Stimulated activated CD4-positive, alpha-beta T cell treated with anti-CD3 and anti-CD28 coated beads, Interleukin-2, amount 100 ng/mL, for 24 hours (primary cell): Measurements from ENCODE around the gene FAM227A.
"Not testable (repeated sequence)": the region's sequence is repeated elsewhere in the genome, so short reads cannot be mapped to it uniquely, and the experiment has no call there.

Source experiments
- DNase-seq, 2 donors: peaks; one replicate each; pipeline ENCODE4 v3.0.0-alpha.2; 2020

Gene FAM227A

DNA sequence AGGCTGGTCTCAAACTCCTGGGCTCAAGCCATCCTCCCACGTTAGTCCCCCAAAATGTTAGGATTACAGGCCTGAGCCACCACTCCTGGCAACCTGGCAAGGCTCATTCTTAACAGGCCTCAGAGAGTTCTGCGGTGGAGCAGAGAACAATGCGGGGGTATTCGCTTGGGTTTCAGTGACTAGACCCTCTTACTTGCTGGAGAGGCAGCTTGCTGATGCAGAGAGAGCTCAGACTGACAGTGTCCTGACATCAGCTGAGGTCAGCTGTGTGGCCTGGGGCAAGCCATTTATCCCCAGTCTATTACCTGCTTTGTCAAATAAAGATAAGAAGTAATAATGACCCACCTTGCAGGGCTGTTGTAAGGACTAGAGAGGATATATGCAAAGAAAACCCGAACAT, 46.0 kb downstream of the FAM227A start:
- DNase-seq = no peak

DNA sequence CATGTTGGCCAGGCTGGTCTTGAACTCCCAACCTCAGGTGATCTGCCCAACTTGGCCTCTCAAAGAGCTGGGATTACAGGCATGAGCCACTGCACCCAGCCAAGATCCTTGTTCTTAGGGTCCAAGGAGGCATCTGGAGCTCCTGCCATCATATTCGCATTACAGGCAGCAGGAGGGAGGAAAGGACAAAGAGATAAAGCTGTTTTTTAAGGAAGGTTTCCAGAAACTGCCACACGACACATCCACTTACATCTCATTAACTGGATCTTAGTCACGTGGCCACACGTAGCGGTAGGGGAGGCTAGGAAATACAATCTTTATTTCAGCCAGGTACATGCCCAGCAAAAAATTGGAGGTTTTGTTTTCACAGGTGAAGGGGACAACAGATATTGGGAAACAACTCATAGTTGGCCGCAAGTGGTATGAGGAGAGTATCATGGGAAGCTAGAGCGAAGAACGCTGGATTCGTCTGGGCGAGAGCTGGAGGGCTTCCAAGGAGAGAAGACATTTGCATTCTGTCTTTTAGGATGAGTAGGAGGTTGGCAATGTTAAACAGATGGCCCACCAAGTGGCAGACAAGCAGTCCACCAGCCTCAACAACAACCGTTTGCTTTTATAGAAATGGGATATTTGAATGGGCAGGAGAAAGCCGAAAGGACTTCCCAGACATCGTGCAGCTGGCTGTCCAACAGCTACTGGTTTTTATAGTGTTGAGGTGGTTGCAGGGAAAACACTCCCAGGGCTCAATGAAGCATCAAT, 47.0 kb downstream of the FAM227A start:
- no peak for DNase-seq

DNA sequence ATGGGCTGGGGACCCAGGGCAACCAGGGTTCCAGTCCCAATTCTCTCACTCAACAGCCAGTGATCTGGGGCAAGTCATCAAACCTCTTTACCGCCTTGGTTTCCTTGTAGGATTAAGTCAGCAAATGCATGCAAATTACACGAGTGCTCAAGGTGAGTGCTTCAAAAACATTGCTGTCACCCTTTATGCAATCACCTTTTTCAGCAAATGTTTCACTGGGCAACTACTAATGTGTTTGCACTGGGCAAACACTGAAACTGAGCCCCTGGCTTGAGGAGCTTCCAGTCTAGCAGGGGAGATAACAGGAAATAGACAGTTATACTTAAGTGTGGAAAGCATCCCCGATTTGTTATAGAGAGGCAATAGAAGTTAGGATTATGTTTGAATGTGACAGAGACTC, 48.5 kb downstream of the FAM227A start:
- DNase-seq = no peak

DNA sequence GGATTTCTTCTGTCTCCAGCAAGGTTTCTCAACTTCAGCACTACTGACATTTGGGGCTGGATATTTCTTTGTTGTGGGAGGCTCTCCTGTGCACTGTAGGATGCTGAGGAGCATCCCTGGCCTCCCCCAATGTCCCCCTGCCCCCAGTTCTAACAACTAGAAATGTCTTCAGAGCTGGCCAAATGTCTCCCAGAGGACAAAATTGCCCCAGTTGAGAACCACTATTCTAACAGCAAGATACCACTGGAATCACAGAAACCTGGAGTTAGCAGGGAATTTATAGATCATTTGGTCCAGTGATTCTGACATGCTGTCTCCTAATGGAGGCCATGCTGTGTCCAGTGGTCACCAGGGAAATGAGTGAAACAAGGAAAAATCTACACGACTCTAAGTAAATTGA, 54.0 kb downstream of the FAM227A start:
- DNase-seq = no peak

DNA sequence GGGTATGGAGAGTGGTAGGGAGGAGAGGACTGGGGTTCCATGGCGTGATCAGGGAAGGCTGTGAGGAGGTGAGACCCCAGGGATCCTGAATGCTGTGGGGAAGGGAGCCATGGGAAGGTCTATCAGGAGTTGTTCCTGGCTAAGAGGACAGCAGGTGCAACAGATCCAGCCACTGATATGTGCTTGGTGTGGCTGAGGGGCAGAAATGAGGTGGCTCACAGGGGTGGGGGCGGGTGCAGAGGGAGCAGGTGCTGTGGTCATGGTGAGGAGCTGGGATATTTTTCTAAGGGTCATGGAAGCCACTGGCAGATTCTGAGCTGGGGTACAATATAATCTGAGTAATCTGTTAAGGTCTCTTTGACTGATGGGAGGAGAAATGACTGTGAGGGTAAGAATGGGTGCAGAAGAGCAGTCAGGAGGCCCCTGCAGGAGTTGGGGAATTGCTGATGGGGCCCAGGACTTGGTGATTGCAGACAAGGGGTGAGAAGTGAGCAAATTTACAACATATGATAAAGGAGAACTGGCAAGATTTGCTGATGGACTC, 54.9 kb downstream of the FAM227A start:
- DNase-seq = no peak

DNA sequence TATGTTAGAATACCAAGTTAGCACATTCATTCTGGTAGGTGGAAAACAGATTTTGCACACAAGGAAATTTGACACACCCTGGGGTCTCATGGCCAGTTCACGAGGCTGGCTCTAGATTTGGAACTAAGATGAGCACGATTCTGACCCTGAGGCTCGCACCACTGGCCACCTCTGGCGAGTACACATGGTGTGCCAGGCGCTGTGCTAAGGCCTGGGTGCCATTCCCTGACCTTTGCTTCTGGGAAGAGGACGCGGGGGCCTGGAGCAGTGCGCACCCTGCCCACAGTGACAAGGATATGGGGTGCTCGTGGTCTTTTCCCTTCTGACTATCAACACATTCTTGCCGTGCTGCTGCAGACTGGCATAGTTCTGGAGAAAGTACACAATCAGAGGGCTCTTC, 56.7 kb downstream of the FAM227A start:
- no peak for DNase-seq

DNA sequence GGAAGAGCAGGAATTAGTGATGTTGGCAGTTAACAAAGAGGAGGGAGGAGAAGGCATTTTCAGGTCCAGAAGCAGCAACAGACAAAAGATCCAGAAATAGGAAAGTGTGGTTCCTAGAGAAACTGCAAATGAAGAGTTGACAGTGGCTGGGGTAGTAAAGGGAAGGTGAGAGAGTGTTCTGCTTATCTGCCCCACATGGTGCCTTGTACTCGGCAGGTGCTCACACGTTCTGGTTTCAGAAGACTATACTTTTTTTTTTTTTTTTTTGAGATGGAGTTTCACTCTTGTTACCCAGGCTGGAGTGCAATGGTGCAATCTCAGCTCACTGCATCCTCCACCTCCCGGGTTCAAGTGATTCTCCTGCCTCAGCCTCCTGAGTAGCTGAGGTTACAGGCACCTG, 73.3 kb downstream of the FAM227A start:
- not testable (repeated sequence) for DNase-seq

DNA sequence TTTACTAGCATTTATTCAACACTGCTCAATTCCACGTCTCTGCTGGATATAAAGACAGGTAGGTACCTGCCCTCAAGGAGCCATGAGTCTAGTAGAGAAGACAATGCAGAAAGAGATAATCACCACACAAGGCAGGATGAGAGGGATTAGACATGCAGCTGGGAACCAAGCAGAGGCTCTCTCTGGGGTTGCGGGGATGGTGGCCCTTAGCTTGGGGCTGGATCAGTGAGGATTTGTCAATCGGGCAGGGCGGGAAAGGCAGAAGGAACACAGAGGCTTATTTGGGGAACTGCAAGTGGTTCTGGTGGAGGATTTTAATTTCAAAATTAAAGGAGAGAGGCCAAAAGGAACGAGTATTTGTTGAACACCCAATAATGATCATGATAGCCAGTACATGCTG, 77.7 kb downstream of the FAM227A start:
- DNase-seq = no peak

DNA sequence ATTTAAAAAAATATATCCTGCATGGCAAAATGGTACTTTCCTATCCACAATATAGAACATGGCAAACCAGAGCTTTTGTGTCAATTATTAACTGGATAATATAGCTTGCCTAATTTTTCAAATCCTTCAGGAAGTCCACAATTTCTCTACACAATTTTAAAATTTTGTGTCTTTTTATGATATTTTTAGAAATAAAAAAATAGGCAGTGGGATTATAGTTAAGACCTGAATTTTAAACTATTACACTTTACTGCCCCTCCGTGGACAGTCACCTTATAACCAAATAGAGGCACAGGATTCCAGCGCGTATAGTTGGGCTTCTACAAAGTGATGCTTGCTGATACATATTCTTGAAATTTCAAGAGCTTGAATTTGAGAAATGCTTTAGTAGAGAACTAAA, 84.1 kb downstream of the FAM227A start:
- peak; percentile 18 to 44 for DNase-seq

DNA sequence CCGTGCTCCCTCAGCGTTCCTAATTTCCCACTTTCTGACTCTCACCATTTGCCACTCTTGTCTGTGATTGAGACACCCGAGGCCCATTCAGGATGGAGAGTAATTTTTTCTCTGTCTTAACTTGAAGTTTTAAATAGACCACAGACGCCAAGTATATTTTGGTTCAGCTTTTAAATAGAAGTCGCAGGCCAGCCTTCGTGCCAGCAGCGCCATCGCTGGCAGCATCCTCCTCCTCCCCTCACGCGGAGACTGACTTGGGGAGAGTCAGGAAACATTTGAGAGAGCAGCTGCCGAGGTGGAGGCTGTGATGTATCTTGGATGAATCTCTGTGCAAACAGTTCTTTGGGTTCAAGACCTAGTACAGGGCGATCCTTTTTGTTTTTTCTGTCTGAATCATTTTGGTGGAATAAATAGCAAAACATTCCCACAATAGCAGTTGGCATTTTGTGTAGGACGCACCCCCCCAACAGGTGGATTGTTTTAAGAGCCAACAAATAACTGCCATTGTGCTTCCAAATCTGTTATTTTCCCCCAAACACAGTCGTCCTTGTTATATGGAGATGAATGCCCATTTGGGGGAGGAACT, 85.3 kb downstream of the FAM227A start:
- DNase-seq = peak; percentile 37 to 41

DNA sequence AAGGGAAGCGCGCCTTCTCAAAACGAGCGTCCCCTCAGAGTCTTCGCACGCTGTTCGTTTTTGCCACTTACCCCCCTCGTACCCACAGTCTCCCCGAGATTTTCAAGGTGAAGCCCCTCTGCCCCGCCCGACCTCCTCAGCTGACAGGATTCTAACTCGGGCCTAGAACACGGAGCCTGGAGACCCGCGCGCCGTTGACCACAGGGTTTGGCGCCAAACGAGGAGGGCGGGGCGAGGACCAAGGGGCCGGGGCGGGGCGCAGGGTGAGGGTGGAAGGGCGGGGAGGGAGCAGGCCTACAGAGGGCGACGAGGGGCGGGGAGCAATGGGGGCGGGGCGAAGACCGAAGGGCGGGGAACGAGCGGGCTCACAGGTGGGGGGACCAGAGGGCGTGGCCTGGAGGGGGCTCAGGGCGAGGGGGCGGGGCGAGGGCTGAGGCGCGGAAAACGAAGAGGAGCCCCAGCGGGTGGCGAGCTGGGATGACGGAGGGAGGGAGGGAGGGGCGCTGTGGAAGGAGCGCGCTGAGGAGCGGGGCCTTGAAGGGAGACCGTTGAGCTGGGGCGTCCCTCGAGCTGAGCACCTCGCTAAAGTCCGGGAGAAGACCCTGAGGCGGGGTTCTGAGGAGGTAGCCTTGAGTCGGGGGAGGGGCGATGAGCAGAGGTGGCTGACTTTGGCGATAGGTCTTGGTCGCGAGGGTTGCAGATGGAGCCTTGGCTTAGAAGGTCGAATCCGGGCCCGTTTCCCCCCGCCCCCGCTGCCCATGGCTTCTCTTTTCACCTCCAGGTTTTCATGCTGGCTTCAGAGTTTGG, 86.0 kb downstream of the FAM227A start, which contains the start of gene DMC1:
TSS of gene DMC1 (minus strand) at position 212 of the 807 bp plus-strand sequence. CDS start 1,927 bp downstream, outside the sequence.
- peak; percentile 96 to 99 for DNase-seq

DNA sequence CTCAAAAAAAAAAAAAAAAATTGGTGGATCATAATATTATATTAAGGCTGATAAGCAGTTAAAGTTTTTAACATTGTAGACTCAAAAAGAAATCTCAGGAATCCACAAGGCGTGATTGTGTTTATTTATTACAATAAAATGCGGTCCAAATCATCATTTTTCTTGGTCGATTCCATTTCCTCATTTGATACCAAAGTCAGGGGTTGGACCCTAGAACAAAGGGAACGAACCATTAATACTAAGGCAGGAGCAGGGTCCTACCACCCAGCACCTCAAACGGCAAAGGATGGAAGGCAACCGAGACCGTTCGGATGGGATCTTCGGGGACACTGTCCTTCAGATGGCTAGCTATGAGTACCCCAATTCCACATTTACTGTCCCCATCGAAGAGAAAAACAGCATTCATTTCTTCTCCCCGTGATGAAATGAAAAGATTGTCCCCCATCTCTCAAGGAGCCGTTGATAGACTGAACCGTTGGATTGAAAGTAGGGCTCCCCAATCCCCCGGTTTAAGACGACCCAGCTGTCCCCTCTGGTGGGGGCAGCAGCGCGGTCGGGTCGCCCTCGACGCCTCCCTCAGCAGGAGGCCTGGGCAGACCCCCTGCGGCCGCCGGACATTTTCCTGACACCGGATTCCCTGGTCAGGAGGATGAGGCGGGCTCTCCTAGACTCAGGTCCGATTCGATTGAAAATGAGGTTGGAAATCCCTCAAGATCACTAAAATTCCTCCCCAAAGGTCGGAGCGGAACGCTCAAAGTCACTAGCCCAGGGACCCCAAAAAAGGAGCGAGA, 86.8 kb downstream of the FAM227A start:
- DNase-seq = no peak

DNA sequence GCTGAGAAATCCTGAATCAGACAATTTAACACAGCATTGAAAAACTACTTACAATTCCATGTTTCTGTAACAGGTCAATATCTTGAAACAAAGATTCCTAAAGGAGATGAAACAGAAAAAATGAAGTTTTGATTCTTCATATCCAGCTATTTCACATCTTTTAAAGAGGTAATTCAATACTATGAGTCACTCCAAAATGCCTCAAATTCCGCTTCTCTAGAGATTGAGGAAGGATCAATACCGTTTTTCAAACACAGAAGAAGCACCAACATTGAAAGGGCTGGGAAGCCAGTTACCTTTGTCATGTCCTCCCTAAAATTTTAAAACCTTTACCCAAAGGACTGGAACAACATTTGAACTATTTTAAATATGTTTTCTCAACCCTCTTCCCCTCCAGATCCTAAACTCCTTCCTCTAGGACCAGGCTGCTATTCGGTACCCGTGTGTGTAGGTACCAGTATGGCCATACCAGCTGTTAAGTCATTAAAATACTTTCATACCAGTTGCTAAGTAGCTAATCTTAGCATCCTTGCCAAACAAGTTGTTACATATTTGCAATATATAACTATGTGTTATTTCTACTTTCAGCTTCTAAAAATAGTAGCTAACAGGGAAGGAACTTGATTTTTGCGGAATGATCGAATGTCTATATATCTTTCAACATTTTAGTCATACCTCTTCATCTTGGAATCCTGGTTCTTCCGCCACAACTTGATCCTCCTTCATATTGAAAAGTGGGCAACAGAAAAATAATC, 88.5 kb downstream of the FAM227A start:
- DNase-seq = no peak

DNA sequence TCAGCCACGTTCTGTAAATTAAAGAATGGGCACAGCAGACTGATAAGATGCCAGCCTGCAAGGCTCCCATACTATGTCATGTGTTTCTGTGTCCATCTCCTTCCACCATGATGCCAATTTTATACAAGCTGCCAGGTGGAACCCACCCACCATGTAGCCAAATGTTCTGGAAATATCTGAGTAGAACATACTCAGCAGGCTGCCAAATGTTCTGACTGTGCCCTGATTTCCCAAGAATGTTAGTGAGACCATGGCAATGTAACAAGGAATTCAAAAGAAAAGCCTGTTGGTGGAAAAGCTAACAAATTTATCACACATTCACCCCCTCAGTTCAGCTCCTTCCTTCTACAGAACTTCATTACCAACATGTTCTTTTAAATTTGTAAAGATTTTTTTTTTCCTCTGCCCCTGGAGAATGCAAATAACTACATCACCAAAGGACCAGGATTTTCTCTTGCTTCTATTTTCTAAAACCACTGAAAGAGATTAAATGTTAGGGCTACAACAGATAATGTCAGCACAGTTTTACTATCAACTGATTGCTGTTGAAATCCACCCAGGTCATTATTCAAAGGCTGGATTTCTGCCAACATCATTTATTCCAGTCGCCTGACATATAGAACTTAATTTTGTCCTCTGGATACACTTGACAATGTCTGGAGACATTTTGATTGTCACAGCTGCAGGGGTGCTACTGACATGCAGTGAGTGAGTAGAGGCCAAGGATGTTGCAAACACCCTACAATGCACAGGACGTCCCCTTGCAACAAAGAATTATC, 89.3 kb downstream of the FAM227A start:
- DNase-seq = no peak

DNA sequence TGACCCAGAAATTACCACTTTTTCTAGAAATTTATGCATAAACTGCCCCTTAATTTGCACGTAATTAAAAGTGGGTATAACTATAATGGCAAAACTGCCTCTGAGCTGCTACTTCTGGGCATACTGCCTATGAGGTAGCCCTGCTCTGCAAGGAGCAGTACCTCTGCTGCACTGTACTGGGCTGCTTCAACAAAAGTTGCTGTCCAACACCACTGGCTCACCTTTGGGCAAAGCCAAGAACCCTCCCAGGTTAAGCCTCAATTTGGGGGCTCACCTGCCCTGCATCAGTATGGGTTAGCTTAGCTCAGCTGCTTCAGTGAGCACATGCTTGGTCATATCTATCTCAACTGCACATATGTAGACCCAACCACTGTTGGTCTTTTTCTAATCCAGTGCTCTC, 90.8 kb downstream of the FAM227A start:
- DNase-seq = no peak

DNA sequence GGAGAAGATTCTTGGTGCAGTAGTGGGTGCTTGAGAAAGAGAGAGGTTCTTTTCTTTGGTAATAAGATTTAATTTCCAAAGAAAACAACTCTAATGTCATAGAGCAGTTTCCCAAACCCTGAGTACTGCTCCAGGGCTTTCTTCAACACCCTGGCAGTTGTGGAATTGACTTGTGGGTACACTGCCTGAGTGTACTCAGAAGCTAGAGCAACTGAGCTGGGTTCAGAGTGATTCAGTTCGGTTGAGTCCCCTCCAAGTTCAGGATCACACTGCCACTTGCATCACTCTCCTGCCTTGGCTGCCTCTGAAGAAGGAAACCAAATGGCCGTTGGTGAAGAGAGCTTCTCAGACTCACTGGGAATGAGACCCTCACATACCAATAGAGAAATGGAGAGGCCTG, 91.5 kb downstream of the FAM227A start:
- no peak for DNase-seq

DNA sequence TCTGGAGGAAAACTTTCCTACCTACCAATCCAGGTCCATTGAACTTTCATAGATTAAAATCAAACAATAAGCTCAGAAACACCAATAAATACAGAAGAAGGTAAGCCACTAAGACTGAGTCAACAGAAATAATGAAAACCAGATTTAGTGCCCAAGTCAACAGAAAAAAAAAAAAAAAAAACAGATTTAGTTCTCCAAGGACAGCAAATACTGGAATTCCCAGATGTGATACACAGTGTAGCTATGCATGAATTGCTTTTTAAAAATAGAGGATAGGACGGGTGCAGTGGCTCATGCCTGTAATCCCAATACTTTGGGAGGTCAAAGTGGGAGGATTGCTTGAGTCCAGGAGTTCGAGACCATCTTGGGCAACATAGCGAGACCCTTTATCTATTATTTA, 101.9 kb downstream of the FAM227A start:
- DNase-seq = no peak

DNA sequence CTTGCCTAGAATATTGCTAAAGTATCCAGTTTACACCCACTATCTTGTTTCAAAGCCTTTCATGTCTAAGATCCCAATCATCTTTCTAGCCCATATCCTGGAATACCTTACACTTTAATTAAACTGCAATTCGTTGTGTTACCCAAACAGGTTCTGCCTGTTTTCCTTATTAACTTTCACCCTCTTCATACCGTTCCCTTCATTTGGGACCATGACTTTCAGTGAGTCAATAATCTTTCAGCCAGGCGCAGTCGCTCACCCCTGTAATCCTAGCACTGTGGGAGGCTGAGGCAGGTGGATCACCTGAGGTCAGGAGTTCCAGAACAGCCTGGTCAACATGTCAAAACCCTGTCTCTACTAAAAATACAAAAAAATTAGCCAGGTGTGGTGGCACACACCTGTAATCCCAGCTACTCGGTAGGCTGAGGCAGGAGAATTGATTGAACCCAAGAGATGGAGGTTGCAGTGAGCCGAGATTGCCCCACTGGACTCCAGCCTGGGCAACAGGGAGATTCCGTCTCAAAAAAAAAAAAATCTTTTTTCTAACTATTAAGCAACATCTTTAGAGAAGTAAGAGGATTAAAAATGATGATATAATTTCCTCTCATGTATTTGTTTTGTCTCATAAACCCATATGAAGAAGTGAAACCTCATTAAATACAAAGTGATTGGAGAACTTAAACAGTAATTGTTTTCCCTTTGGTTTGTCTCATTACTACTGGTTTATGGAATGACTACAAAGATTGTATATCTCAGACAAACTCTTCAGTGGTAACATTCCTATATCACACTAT, 106.9 kb downstream of the FAM227A start:
- no peak for DNase-seq

DNA sequence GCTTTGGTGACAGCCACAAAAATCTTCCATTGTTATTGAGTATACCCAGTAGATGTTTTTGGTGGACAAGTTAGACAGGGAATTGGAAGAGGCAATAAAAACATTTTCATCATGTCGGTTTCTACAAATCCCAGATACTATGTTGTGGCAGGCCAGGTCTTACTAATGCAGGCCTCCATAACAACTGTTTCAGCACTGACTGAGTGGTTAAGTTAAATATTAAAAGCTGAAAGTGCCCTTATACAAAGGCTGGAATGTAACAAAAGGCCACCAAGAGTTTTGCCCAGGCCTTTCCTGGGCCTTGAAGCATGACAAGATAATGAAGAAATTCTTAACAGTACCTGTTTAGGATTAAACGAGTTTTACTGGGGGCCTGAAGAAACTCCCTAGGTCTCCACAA, 115.5 kb downstream of the FAM227A start:
- DNase-seq = no peak

DNA sequence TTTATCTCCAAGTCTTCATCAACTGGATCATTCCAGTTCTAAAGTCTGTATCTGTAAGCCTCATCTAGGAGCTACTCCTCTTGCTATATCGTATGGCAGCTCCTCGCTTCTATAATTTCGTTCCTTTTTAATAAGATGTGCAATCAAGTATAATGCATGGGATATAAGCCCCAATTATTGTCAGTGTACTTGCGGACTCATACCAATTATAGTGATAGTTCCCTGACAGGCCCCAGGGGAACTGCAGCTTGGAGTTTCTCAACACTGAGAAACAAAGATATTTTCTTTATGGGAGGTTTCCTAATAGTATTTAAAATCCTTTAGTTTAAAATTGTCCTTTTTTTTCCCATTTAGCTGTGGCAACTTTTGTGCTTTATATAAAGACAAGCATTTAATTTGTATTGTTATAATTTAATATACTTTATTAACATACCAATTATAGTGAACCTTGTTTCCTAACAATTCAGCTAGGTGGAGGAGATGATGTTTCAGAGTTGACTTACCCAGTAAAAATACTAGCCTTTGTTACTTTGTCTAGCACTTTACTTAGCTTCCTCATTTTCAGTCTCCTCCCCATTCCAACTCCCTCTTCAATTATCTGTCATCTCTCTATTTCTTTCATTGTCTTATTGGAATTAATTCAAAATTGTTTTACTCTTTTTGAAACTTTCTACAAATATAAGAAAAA, 124.8 kb downstream of the FAM227A start:
- no peak for DNase-seq
